Neural progenitor cell (in vitro differentiated cells): ENCODE data around the gene FARP1. TPM values are rescaled to one million over a fixed set of nuclear protein-coding genes. Genes with fewer than 3 reads are reported as not detected.

Source experiments
- DNase-seq: peaks from one replicate; pipeline ENCODE4 v3.0.0-alpha.2; 2016; ENCODE audit warnings: low spot score
- H2AFZ ChIP-seq: fragments of 200-600 bp; sonication (generic); replicated peaks from 2 replicates; pipeline ENCODE4 v1.6.1; 2016; ENCODE audit warnings: antibody characterized with exemption
- H3F3A ChIP-seq: fragments of 200-600 bp; sonication (generic); 2 replicates; pipeline ENCODE4 v1.6.1; 2016; ENCODE audit warnings: antibody characterized with exemption, low read depth
- H3K27ac ChIP-seq: fragments of 200-600 bp; sonication (generic); 2 replicates; pipeline ENCODE4 v1.5.1; 2016; ENCODE audit warnings: mild to moderate bottlenecking
- H3K27me3 ChIP-seq: fragments of 200-600 bp; sonication (generic); 2 replicates; pipeline ENCODE4 v1.6.1; 2016; ENCODE audit warnings: mild to moderate bottlenecking, moderate library complexity
- H3K36me3 ChIP-seq: fragments of 200-600 bp; sonication (generic); 2 replicates; pipeline ENCODE4 v1.5.1; 2016
- H3K4me1 ChIP-seq: fragments of 200-600 bp; sonication (generic); 2 replicates; pipeline ENCODE4 v1.6.1; 2016; ENCODE audit warnings: mixed run types
- H3K4me2 ChIP-seq: fragments of 200-600 bp; sonication (generic); 2 replicates; pipeline ENCODE4 v1.6.1; 2016
- H3K4me3 ChIP-seq: fragments of 200-600 bp; sonication (generic); 2 replicates; pipeline ENCODE4 v1.5.1; 2016
- H3K79me2 ChIP-seq: fragments of 200-600 bp; sonication (generic); 2 replicates; pipeline ENCODE4 v1.6.1; 2016; ENCODE audit warnings: low read depth
- H3K9ac ChIP-seq: fragments of 200-600 bp; sonication (generic); 2 replicates; pipeline ENCODE4 v1.6.1; 2016
- H3K9me3 ChIP-seq: fragments of 200-600 bp; sonication (generic); 2 replicates; pipeline ENCODE4 v1.5.1; 2016; ENCODE audit warnings: low read depth
- H4K20me1 ChIP-seq: fragments of 200-600 bp; sonication (generic); 2 replicates; pipeline ENCODE4 v1.6.1; 2016; ENCODE audit warnings: low read depth
- H3K27ac Mint-ChIP-seq: 3 replicates; pipeline ENCODE4 v1.8.0; 2021; ENCODE audit warnings: mixed read lengths
- H3K27me3 Mint-ChIP-seq: 2 replicates; pipeline ENCODE4 v1.8.0; 2022; ENCODE audit warnings: low read depth, mild to moderate bottlenecking, inconsistent platforms, moderate library complexity, mixed read lengths; ENCODE audit not compliant: insufficient read depth
- H3K36me3 Mint-ChIP-seq: 3 replicates; pipeline ENCODE4 v1.8.0; 2021; ENCODE audit warnings: mixed read lengths
- H3K4me1 Mint-ChIP-seq: 3 replicates; pipeline ENCODE4 v1.8.0; 2021; ENCODE audit warnings: mixed read lengths
- H3K4me3 Mint-ChIP-seq: 3 replicates; pipeline ENCODE4 v1.8.0; 2021; ENCODE audit warnings: mild to moderate bottlenecking, moderate library complexity, mixed read lengths
- H3K9me3 Mint-ChIP-seq: 3 replicates; pipeline ENCODE4 v1.8.0; 2020; ENCODE audit warnings: mixed read lengths
- EZH2 ChIP-seq: fragments of 200-600 bp; sonication (generic); IDR thresholded peaks from 2 replicates; pipeline ENCODE4 v1.6.1; 2017; ENCODE audit warnings: antibody characterized with exemption, mild to moderate bottlenecking, moderate library complexity
- EZH2phosphoT487 ChIP-seq: fragments of 200-600 bp; sonication (generic); IDR thresholded peaks from 2 replicates; pipeline ENCODE4 v1.6.1; 2017; ENCODE audit warnings: antibody characterized with exemption
- total RNA-seq: library from RNA; depleted of rRNA; stranded (reverse); fragments of >200 nt; gene quantifications from 2 replicates; pipeline ENCODE4 v1.2.3, GENCODE V29; 2015; ENCODE audit warnings: low replicate concordance
- TF ChIP-seq, protein P1 (sequence below): fragments of 200-600 bp; sonication (generic); IDR thresholded peaks from 2 replicates; pipeline ENCODE4 v1.5.1; 2017; ENCODE audit warnings: antibody characterized with exemption, mild to moderate bottlenecking

Gene FARP1
- total RNA-seq, 1 donor from 2014 or later = 78.0 TPM

DNA sequence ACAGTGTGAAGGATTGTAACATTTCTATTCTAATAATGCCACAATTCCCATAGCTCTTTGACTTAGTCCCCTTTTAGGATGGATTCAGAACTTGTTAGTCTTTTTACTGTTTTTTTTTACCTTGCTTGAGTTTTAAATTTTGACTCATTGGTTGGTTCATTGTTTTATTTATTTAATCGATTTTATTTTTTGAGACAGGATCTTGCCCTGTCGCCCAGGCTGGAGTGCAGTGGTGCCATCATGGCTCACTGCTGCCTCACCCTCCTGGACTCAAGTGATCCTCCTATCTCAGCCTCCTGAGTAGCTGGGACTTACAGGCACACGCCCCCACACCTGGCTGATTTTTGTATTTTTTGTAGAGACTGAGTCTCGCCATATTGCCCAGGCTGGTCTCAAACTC lies 39.3 kb downstream of the FARP1 start:
- peaks cover 90% of the 10 kb centered on the region for H3K79me2 ChIP-seq
- Mint-ChIP-seq H3K36me3 (peaks cover 31% of the 10 kb centered on the region), H3K4me3 (no peak overlapping the region), H3K27ac (no peak overlapping the region), H3K27me3 (no peaks in the 10 kb centered on the region), H3K9me3 (peaks cover 18% of the 10 kb centered on the region), H3K4me1 (no peaks in the 10 kb centered on the region)
- H3K4me3 ChIP-seq = no peak overlapping the region
- no peaks in the 10 kb centered on the region for H3K27me3 ChIP-seq
- peaks cover 7% of the 10 kb centered on the region for H4K20me1 ChIP-seq
- H2AFZ ChIP-seq = no peak overlapping the region
- no peak overlapping the region for H3K27ac ChIP-seq
- no peak for TF ChIP-seq EZH2phosphoT487
- TF ChIP-seq, protein P1, sequence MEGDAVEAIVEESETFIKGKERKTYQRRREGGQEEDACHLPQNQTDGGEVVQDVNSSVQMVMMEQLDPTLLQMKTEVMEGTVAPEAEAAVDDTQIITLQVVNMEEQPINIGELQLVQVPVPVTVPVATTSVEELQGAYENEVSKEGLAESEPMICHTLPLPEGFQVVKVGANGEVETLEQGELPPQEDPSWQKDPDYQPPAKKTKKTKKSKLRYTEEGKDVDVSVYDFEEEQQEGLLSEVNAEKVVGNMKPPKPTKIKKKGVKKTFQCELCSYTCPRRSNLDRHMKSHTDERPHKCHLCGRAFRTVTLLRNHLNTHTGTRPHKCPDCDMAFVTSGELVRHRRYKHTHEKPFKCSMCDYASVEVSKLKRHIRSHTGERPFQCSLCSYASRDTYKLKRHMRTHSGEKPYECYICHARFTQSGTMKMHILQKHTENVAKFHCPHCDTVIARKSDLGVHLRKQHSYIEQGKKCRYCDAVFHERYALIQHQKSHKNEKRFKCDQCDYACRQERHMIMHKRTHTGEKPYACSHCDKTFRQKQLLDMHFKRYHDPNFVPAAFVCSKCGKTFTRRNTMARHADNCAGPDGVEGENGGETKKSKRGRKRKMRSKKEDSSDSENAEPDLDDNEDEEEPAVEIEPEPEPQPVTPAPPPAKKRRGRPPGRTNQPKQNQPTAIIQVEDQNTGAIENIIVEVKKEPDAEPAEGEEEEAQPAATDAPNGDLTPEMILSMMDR = no peak
- no peak for TF ChIP-seq EZH2
- H3K9me3 ChIP-seq = no peaks in the 10 kb centered on the region
- H3K36me3 ChIP-seq = no peaks in the 10 kb centered on the region
- DNase-seq = no peak
- H3K4me2 ChIP-seq = no peak overlapping the region
- H3K4me1 ChIP-seq = no peaks in the 10 kb centered on the region
- no peaks in the 10 kb centered on the region for H3F3A ChIP-seq
- no peak overlapping the region for H3K9ac ChIP-seq

DNA sequence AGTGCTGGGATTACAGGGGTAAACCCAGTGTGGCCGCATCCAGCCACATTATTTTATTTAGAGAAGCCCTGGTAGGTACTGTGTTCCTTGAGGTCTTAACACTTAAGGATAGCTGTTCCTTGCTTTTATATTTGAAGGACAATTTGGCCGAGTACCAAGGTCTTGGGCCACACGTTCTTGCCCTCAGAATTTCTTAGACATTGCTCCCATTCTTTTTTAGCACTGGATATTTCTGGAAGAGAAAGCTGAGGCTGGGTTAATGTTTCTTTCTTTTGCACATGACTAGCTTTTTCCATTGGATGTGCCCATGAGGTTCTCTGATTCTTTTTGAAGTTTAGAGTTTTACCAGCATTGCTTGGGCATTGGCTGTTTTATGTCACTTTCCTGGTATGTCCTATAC lies 39.7 kb downstream of the FARP1 start:
- TF ChIP-seq EZH2 (no peak), EZH2phosphoT487 (no peak)
- TF ChIP-seq, protein P1 = no peak
- Histone ChIP-seq H3K36me3 (no peaks in the 10 kb centered on the region), H4K20me1 (peaks cover 12% of the 10 kb centered on the region), H3K4me1 (no peaks in the 10 kb centered on the region), H3K27me3 (no peaks in the 10 kb centered on the region), H3K9ac (no peak overlapping the region), H3K27ac (no peak overlapping the region), H3K4me3 (no peak overlapping the region), H3K79me2 (peaks cover 93% of the 10 kb centered on the region), H3K9me3 (no peaks in the 10 kb centered on the region), H3K4me2 (no peak overlapping the region), H3F3A (no peaks in the 10 kb centered on the region), H2AFZ (no peak overlapping the region)
- no peaks in the 10 kb centered on the region for H3K27me3 Mint-ChIP-seq
- no peak overlapping the region for H3K4me3 Mint-ChIP-seq
- no peak overlapping the region for H3K27ac Mint-ChIP-seq
- H3K36me3 Mint-ChIP-seq = peaks cover 30% of the 10 kb centered on the region
- no peaks in the 10 kb centered on the region for H3K4me1 Mint-ChIP-seq
- H3K9me3 Mint-ChIP-seq = peaks cover 18% of the 10 kb centered on the region
- no peak for DNase-seq

DNA sequence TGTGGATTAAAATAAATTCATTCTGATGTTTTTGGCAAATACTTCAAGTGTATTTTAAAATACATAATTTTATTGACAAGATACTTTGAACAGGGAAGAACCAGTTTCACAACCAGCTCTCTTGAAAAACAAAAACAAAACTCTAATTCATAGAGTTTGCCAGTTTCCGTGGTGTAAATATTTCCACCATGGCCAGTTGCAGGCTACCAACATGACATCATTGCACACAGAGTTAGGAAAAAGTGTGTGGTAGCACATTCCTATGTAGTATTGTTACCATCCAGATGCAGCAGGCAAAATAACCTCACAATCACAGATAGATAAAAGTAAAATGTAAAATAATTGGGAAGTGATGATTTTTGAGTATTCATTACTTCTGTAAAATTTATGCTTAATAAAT lies 41.9 kb downstream of the FARP1 start:
- peaks cover 2% of the 10 kb centered on the region for H3K4me1 Mint-ChIP-seq
- Histone ChIP-seq H3F3A (no peaks in the 10 kb centered on the region), H3K9ac (no peak overlapping the region), H3K4me2 (no peak overlapping the region), H3K4me1 (no peaks in the 10 kb centered on the region), H3K9me3 (no peaks in the 10 kb centered on the region), H3K27ac (no peak overlapping the region), H3K4me3 (no peak overlapping the region), H3K79me2 (peaks cover 97% of the 10 kb centered on the region), H2AFZ (no peak overlapping the region), H3K27me3 (no peaks in the 10 kb centered on the region), H4K20me1 (peaks cover 15% of the 10 kb centered on the region), H3K36me3 (no peaks in the 10 kb centered on the region)
- H3K27ac Mint-ChIP-seq = no peak overlapping the region
- no peak for TF ChIP-seq EZH2
- TF ChIP-seq, protein P1 = no peak
- no peak for TF ChIP-seq EZH2phosphoT487
- peaks cover 17% of the 10 kb centered on the region for H3K36me3 Mint-ChIP-seq
- H3K9me3 Mint-ChIP-seq = peaks cover 6% of the 10 kb centered on the region
- no peak for DNase-seq
- H3K4me3 Mint-ChIP-seq = no peak overlapping the region
- no peaks in the 10 kb centered on the region for H3K27me3 Mint-ChIP-seq
